GM18505 (cell line): ENCODE data around the gene TBC1D16.

ENCODE experiments used
- ATAC-seq: cut with Tn5 transposase; IDR thresholded peaks from one replicate; pipeline ENCODE4 v1.9.1; 2021; ENCODE audit not compliant: unreplicated experiment
- POLR2A ChIP-seq: IDR thresholded peaks from 4 replicates; pipeline ENCODE4 v1.6.1; 2011; ENCODE audit warnings: borderline replicate concordance; ENCODE audit not compliant: insufficient read depth, insufficient read length; ENCODE audit errors: extremely low read depth

Gene TBC1D16

DNA sequence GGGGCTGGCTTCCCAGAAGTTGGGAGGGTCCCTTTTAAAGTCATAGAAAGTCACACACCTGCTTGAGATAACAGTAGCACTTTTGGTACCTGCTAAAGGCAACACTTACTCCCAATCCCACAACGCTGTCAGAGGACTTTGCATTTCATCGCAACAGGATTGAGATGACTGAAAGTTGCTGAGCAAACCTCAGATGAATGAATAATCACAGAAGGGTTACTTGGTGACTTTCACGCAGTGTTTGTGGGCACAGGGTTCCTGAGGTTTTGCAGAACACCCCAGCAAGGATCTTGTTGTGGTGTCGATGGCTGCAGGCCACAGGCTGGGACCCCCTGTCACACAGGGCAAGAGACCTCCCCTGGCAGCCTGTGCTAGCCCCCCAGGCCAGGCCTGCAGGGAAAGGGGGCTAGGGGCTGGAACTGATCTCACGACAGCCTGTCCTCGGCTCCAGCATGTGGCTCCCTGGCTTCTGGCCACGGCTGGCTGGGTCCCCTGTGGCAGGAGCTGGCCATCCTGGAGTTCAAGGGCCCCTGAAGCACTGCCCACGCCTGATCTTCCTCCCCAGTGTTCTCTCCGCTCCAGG is 117.0 kb downstream of the TBC1D16 start:
- no peak for ATAC-seq
- TF ChIP-seq POLR2A, result no peak

DNA sequence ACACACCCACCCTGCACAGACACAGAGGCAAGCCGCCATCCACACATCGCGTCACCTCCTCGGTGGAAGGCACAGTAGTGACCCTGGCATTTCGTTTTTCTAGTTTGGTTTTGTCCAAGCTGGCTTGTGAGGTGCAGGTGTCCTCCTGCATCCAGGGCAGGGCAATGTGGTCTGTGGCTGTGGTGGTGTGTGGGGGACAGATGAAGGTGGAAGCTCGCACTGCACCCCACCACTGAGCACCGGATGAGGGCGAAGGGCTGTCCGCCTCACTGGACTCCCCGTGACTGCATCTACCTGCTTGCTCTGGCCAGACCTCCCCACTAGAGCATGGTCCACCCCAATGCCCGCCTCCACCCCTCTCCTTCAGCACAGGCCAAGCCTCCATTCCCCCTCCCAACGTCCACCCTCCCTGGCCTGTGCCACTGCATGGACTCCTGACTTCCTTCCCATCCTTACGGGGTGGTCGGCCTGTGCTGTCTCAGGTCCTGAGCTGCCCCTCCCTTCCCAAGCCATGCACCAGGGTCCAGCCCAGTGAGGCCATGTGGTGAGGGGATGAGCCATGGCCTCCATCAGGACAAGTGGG is 117.7 kb downstream of the TBC1D16 start:
- no peak for ATAC-seq
- TF ChIP-seq POLR2A, result no peak

- no peak for TF ChIP-seq POLR2A
Observed at GRCh38 chr17:79916991-79917901, 118.4 kb downstream of the TBC1D16 start.

DNA sequence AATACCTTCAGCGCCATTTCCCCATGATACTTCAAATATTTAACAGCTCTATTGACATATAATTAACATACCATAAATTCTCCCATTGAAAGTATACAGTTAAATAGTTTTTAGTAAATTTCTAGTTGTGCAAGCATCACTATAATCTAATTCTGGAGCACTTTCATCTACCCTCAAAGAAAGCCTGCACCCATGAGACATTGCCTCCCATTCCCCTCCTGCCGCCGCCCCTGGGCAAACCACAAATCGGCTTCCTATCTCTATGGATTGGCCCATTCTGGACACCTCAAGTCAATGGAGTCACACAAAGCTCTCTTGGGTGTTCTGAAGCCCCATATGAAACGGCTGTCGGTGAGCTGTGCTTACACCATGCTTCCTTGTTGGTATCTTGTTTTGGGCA is 119.2 kb downstream of the TBC1D16 start:
- ATAC-seq, result no peak
- no peak for TF ChIP-seq POLR2A

More at GRCh38 chr17:79916991-79917901, 118.4 kb downstream of the TBC1D16 start:
- ATAC-seq, result no peak

DNA sequence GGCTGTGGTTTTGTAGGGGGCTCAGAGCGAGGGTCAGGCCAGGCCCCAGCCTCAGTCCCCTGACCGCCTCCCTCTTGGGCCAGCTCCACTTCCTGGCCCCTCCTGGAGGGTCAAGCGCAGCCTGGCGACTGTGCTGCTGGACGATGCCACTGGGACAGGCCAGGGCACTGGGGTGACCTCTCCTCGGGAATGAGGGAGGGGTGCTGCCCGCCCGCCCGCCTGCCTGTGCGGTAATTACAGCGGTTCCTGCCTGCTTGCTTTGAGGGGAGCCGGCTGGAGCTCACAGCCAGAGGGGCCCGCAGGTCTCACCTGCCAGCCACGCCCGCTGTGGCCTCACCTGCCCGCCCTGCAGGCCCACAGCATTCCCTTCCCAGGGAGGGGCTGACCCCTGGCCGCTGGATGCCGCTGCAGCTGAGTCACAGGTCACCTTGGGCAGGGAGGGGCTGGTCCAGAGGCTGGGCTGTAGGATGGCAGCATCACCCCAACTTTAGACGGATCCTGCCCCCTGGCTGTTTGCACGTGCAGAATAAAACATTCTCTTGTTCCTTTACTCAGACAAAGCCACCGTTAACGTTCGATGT is 119.7 kb downstream of the TBC1D16 start:
- no peak for TF ChIP-seq POLR2A
- ATAC-seq, result no peak

DNA sequence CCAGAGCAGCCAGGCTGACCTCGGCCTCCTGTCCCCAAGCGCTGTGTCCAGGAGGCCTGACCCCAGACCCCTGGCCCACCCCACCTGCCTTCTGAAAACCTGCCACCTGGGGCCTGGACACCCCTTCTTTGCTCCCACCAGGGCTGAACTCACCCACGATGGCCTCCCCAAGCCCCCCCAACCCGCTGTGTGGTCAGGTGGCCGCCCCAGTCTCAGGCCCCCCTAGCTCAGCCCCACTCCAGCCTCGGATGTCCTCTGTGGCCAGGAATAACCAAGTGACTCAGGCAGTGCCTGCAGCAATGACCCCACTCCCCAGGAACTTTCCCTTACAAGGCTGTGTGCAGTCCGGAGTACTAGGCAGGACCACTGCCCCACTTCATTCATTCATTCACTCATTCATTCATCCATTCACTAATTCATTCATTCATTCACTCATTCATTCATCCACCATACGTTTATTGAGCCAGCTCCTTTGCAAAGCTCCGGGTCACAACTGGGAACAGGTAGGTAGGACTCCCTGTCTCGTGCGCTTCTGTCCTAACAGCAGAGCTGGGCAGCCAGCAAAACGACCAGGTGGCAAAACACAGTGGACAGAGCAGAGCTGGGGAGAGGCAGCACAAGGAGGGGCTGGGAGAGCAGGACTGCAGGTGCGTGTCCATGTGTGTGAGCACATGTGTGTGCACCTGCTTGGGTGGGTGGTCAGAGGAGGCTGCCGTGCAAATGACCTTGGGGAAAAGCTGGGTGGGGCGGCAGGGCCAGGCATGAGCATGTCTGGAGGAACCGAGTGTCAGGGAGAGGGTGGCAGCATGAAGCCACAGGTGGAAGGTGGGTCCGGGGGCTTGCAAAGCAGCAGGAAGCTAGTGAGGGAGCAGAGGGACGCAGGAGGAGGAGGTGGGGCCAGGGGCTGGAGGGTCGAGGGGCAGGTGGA is 120.6 kb downstream of the TBC1D16 start:
- no peak for ATAC-seq
- TF ChIP-seq POLR2A, result no peak

GRCh38 chr17:79913896-79914812 is 121.5 kb downstream of the TBC1D16 start:
- ATAC-seq, result no peak
- no peak for TF ChIP-seq POLR2A

GRCh38 chr17:79913451-79913850 is 122.2 kb downstream of the TBC1D16 start:
- TF ChIP-seq POLR2A, result no peak
- ATAC-seq, result no peak

GRCh38 chr17:79912552-79913330 is 122.9 kb downstream of the TBC1D16 start:
- no peak for ATAC-seq
- TF ChIP-seq POLR2A, result no peak

GRCh38 chr17:79911430-79912399 is 124.0 kb downstream of the TBC1D16 start:
- no peak for ATAC-seq
- no peak for TF ChIP-seq POLR2A
